ENCODE data around the gene KCNK5.

Gene KCNK5

GRCh38 chr6:39221779-39222641 lies 7.3 kb downstream of the KCNK5 start:
- H4K20me1 ChIP-seq (ENCODE audit: insufficient read depth), result no peaks in the 10 kb centered on the region
- no peak overlapping the region for H3K9ac ChIP-seq
- no peak overlapping the region for H3K4me3 ChIP-seq (IDR thresholded peaks at IDR 0.05; ENCODE audit: insufficient read depth, low read depth, low read length)
- H3K27me3 ChIP-seq (ENCODE audit: insufficient read depth, low read depth), result no peaks in the 10 kb centered on the region
- H3K27ac ChIP-seq, result no peak overlapping the region
- no peak overlapping the region for H2AFZ ChIP-seq (ENCODE audit: low read depth)
- TF ChIP-seq, protein P1, sequence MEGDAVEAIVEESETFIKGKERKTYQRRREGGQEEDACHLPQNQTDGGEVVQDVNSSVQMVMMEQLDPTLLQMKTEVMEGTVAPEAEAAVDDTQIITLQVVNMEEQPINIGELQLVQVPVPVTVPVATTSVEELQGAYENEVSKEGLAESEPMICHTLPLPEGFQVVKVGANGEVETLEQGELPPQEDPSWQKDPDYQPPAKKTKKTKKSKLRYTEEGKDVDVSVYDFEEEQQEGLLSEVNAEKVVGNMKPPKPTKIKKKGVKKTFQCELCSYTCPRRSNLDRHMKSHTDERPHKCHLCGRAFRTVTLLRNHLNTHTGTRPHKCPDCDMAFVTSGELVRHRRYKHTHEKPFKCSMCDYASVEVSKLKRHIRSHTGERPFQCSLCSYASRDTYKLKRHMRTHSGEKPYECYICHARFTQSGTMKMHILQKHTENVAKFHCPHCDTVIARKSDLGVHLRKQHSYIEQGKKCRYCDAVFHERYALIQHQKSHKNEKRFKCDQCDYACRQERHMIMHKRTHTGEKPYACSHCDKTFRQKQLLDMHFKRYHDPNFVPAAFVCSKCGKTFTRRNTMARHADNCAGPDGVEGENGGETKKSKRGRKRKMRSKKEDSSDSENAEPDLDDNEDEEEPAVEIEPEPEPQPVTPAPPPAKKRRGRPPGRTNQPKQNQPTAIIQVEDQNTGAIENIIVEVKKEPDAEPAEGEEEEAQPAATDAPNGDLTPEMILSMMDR (conservative IDR thresholded peaks at IDR 0.05; ENCODE audit: low read depth, low read length), result no peak
- H3K79me2 ChIP-seq (ENCODE audit: insufficient read depth, low read depth), result no peaks in the 10 kb centered on the region
- no peaks in the 10 kb centered on the region for H3K4me1 ChIP-seq (ENCODE audit: low read depth, poor library complexity, severe bottlenecking)
- no peak overlapping the region for H3K4me2 ChIP-seq
- H3K36me3 ChIP-seq (ENCODE audit: insufficient read depth), result no peaks in the 10 kb centered on the region

- H3K9ac ChIP-seq, result no peak overlapping the region
- no peaks in the 10 kb centered on the region for H3K36me3 ChIP-seq (ENCODE audit: insufficient read depth)
- no peak overlapping the region for H2AFZ ChIP-seq (ENCODE audit: low read depth)
- no peaks in the 10 kb centered on the region for H3K79me2 ChIP-seq (ENCODE audit: insufficient read depth, low read depth)
- H3K27me3 ChIP-seq (ENCODE audit: insufficient read depth, low read depth), result no peaks in the 10 kb centered on the region
- TF ChIP-seq, protein P1 (conservative IDR thresholded peaks at IDR 0.05; ENCODE audit: low read depth, low read length), result no peak
- H4K20me1 ChIP-seq (ENCODE audit: insufficient read depth), result no peaks in the 10 kb centered on the region
- H3K4me3 ChIP-seq (IDR thresholded peaks at IDR 0.05; ENCODE audit: insufficient read depth, low read depth, low read length), result no peak overlapping the region
- H3K4me2 ChIP-seq, result no peak overlapping the region
- H3K27ac ChIP-seq, result no peak overlapping the region
- no peaks in the 10 kb centered on the region for H3K4me1 ChIP-seq (ENCODE audit: low read depth, poor library complexity, severe bottlenecking)
These were observed 8.2 kb downstream of the KCNK5 start for GRCh38 chr6:39221115-39221514.

DNA sequence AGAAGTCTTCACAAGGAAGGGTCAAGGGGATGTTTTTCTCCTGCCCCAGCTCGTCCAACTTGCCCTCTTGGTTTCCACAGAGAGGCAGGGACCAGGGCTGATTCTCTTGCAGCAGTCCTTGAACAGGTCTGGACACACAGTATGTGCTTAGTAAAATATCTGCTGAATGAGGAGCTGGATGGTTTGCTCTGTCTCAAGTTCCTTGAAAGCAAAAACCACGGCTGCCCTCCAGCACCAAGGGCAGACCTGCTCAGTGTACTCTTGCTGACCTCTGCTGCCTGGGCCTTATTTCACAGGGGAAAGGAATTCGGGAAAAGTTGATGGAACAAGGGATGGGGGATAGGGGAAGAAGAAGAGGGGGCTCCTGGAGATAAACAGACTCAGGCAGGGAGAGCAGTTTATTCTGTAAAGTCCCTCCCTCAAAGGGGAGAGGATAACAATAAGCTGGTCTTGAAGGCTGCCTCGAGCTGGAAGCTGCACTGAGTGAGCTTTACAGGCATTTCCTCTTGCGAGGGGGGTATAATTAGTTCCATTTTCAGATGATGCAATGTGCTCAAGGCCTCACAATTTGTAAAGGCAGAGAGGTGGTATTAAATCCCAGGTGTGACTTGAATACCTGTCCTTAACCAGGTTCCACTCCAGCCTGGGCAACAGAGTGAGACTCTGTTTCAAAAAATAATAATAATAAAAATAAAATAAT lies 10.3 kb downstream of the KCNK5 start:
- Histone ChIP-seq H3K9ac (no peak overlapping the region), H3K4me1 (ENCODE audit: low read depth, poor library complexity, severe bottlenecking) (no peaks in the 10 kb centered on the region), H3K4me2 (no peak overlapping the region), H2AFZ (ENCODE audit: low read depth) (no peak overlapping the region), H3K36me3 (ENCODE audit: insufficient read depth) (no peaks in the 10 kb centered on the region), H3K27me3 (ENCODE audit: insufficient read depth, low read depth) (no peaks in the 10 kb centered on the region), H3K4me3 (IDR thresholded peaks at IDR 0.05; ENCODE audit: insufficient read depth, low read depth, low read length) (no peak overlapping the region), H4K20me1 (ENCODE audit: insufficient read depth) (no peaks in the 10 kb centered on the region), H3K79me2 (ENCODE audit: insufficient read depth, low read depth) (no peaks in the 10 kb centered on the region), H3K27ac (no peak overlapping the region)
- TF ChIP-seq, protein P1 (conservative IDR thresholded peaks at IDR 0.05; ENCODE audit: low read depth, low read length), result no peak

DNA sequence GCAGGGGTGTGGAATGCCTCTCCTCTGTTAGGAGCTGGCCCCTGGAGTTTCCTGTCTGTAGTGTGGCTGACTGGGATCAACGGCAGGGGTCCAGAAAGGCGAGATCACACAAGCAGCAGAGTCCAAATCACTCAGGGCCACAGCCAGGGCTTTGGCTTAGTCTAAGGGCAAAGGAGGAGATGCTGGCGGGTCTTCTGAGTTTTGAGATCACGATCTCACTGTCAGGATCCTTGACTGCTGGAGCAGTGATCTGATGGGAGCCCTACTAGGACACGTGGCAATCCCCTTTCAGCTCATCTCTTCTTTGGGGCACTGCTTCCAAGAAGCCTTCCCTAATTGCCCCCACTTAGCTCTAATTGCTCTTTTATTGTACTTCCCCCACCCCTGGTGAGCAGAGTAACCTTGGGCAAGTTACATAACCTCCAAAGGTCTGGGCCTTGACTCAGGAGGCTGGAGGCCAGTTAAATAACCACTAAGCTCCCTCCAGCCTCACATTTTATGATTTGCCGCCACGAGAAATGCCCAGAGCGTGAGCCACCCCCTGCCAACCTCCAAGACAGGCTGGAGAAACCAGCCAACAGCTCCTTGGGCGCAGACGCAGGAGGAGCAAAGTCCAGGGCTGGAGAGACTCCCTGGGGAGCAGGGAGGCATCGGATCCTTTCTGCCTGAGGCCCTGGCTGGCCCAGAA lies 12.0 kb downstream of the KCNK5 start:
- H3K9ac ChIP-seq, result no peak overlapping the region
- H3K4me3 ChIP-seq (IDR thresholded peaks at IDR 0.05; ENCODE audit: insufficient read depth, low read depth, low read length), result no peak overlapping the region
- TF ChIP-seq, protein P1 (conservative IDR thresholded peaks at IDR 0.05; ENCODE audit: low read depth, low read length), result no peak
- H3K79me2 ChIP-seq (ENCODE audit: insufficient read depth, low read depth), result no peaks in the 10 kb centered on the region
- H2AFZ ChIP-seq (ENCODE audit: low read depth), result no peak overlapping the region
- H3K4me1 ChIP-seq (ENCODE audit: low read depth, poor library complexity, severe bottlenecking), result no peaks in the 10 kb centered on the region
- no peak overlapping the region for H3K4me2 ChIP-seq
- H4K20me1 ChIP-seq (ENCODE audit: insufficient read depth), result no peaks in the 10 kb centered on the region
- no peaks in the 10 kb centered on the region for H3K36me3 ChIP-seq (ENCODE audit: insufficient read depth)
- H3K27me3 ChIP-seq (ENCODE audit: insufficient read depth, low read depth), result no peaks in the 10 kb centered on the region
- no peak overlapping the region for H3K27ac ChIP-seq

Data from KMS-11 (cell line).